Smooth muscle cell of the pulmonary artery (primary cell): ENCODE data around the gene COL6A2. TPM values are rescaled to one million over a fixed set of nuclear protein-coding genes. Genes with fewer than 3 reads are reported as not detected.

Experiments
- total RNA-seq: library from RNA; depleted of rRNA; stranded (reverse); fragments of >200 nt; gene quantifications from 2 replicates; pipeline ENCODE4 v1.2.3, GENCODE V29; 2014

Gene COL6A2
- 3,111 and 4,259 TPM in 2 replicates for total RNA-seq

DNA sequence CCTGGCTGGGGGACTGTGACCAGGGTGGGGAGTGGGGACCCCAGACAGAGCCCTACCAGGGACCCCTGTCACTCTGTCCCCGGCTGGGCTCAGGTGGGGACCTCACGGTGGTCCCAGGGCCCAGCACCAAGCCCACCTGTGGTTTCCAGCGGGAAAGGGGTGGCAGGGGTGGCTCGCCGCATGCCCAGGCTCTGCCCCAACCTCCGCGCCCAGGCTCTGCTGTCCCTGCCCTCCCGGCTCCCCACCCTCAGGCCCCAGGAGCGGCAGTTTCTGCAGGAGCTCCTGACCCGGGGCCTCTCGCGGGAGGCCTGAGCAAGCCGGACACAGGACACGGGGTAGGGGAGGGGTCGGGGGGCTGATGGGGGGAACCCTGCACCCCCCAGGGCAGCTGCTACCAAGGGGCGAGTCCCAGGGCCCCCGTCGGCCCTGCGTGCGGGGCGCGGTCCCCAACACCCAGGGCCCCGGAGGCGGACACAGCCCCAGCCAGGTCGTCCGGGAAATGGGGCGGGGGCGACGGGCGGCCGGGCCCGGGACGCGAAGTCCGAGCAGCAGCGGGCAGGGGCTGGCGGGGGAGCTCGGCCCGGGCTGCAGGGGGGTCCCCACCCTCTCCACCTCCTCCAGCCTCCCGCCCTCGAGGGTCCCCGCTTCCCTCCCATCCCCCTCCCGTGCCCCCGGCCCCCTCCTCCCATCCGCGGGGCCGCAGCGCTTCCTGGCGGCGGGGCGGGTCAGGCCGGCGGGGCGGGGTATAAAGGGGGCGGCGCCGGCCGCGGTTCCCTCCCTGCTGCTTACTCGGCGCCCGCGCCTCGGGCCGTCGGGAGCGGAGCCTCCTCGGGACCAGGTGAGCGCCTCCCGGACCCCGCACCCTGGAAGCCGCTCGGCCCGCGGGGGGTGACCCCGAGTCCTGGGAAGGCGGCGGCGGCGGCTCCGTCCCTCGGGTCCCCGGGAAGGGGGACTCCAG is at the start of gene COL6A2:
TSS of gene COL6A2 (plus strand) at position 777 of the 958 bp plus-strand sequence.

DNA sequence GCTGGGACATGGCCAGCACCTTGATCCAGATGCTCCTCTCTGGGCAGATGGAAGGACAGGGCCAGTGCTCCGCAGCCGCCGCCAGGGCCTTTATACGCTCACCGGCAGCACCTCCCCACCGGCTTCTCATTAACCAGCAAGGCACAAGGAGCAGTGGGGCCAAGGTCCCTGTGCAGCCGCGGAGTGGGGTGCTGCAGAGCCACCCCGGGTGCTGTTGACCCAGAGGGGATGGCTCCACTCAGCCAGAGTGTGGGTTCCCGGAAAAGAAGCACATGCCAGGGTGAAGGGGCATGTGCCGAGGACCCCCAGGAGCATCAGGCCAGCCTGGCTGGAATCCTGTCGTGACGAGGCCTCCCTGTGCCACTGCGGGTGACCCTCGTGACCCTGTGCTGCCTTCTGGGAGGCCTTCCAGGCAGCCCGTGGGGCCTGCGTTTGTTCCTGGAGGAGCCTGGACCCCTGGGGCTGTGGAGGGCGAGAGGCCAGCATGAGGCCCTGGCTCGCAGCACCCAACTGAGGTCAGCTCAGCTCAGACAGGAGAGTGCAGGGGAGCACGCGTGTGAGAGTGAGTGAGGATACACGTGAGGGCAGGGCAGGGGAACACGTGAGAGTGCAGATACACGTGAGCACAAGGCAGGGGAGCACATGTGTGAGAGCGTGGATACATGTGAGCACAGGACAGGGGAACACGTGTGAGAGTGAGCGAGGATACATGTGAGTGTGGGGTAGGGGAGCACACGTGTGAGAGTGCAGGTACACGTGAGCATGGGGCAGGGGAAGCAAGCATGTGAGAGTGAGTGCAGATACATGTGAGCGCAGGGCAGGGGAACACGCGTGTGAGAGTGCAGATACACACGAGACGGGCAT is 57.8 kb downstream of the COL6A2 start, which contains the start of gene FTCD:
TSS of gene FTCD (minus strand) at position 66 of the 864 bp plus-strand sequence. CDS start at position 10, 56 bp downstream.

Other genes starting within 250 kb of the COL6A2 start
- gene COL6A1, start 116.3 kb upstream of the COL6A2 start, total RNA-seq: 1,943 and 3,346 TPM in 2 replicates
- gene FTCD, start 57.5 kb downstream of the COL6A2 start, total RNA-seq: 0.56 and 0.65 TPM in 2 replicates
- 4.4 and 9.1 TPM in 2 replicates for gene SPATC1L, start 86.3 kb downstream of the COL6A2 start, total RNA-seq
- 90.4 and 143 TPM in 2 replicates for gene LSS, start 130.7 kb downstream of the COL6A2 start, total RNA-seq
- 88.4 and 95.5 TPM in 2 replicates for gene MCM3AP, start 187.5 kb downstream of the COL6A2 start, total RNA-seq
- gene YBEY, start 188.2 kb downstream of the COL6A2 start, total RNA-seq: 7.0 and 7.4 TPM in 2 replicates
- 3.9 and 4.6 TPM in 2 replicates for gene C21orf58, start 225.8 kb downstream of the COL6A2 start, total RNA-seq
- 25.9 and 32.3 TPM in 2 replicates for gene PCNT, start 226.0 kb downstream of the COL6A2 start, total RNA-seq